CD4-positive, alpha-beta T cell treated with Interleukin-1 beta for 1 hour (primary cell): ENCODE data around the gene NCOA1.
"Not testable (repeated sequence)": the region's sequence is repeated elsewhere in the genome, so short reads cannot be mapped to it uniquely, and the experiment has no call there.

Experiments used
- DNase-seq, 2 donors: peaks; one replicate each; pipeline ENCODE4 v3.0.0-alpha.2; 2020 to 2022

Gene NCOA1

DNA sequence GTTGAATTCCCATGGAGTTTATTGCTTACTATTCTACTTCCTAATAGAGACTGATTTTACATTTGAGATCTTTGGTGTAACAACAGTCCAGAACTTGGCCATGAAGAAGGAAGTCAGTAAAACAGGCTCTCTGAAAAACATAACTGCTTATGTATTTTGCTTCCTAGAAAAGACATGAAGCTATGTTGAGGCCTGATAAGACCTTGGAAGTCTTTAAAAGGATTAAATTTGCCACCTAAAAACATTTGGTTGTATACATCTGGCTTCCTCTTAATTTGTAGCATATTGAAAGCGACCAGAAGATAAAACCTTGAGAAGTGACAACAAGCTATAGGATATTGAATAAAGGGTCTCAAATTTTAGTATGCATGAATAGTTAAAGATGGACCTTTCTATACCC is 265.7 kb downstream of the NCOA1 start:
- DNase-seq = no peak

DNA sequence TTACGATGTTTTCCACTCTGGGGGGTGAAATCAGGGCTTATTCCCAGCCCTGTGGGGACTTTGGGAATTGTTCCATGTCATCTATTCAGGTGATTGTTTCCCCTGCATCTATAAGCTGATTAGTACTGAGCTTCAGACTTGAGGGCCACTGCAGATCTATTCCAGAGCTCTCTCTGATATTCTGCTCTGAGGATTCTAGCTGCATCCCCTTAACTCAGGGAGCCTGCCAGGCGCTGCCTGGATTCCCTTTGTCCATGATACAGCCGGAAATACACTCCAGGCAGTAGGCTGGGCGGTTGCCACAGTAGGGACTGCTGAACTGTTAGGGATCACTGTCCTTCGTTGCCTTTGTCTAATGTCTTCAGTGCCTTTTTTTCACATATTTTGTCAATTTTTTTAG is 270.8 kb downstream of the NCOA1 start:
- DNase-seq = no peak

DNA sequence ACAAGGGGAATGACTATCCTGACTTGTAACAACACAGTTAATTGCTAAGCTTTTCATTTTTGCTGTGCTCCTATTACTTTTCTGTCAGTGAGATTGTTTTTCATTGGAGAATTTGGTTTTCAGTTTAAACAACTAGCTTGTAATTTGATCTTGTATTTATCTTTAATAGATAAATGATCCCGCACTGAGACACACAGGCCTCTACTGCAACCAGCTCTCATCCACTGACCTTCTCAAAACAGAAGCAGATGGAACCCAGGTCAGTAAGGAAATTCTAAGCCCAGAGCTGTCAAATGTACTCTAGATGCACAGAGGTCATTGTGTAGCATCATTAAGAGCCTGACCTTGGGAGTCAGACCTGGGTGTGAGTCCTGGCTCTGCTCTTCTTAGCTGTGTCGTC is 271.5 kb downstream of the NCOA1 start:
- no peak for DNase-seq

DNA sequence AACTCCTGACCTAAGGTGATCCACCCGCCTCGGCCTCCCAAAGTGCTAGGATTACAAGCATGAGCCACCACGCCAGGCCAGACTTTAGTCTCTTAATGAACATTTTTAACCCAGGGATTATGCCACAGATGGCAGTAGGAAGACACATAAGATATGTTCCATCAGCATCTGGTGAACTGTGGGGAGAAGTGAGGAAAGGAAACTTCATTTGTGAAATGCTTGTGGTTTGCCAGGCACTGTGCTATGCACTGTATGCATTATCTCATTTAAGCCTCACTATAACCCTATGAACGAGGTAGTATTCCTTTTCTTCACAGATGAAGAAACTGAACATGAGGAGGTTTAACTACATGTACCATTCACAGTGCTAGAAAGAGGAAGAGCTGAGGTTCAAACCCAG is 272.8 kb downstream of the NCOA1 start:
- DNase-seq = no peak

DNA sequence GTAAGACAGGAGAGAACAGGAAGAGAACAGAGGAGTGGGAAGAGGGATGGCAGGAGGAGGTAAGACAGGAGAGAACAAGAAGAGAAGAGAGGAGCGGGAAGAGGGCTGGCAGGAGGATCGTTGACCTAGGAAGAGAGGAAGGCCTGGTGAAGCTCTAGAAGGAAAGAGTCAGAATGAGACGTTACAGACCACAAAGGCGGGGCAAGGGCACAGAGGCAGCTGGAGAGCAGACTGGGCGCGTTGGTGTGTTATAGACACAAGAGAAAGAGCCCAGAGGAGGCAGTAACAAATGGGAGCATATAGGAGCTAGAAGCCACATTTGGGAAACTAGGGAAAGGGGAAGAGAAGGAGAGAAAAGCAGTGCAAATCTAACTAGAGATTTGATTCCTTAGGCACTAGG is 275.6 kb downstream of the NCOA1 start:
- DNase-seq = no peak

DNA sequence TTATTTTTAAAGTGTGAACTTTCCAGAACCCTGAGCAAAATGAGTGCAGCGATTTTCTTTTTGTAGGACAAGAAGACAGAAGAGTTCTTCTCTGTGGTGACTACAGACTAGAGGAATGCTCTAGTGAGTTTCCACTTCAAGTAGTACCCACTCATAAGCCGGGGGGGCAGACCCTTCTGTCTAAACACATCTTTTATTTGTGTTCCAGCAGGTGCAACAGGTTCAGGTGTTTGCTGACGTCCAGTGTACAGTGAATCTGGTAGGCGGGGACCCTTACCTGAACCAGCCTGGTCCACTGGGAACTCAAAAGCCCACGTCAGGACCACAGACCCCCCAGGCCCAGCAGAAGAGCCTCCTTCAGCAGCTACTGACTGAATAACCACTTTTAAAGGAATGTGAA is 277.0 kb downstream of the NCOA1 start:
- DNase-seq = no peak

DNA sequence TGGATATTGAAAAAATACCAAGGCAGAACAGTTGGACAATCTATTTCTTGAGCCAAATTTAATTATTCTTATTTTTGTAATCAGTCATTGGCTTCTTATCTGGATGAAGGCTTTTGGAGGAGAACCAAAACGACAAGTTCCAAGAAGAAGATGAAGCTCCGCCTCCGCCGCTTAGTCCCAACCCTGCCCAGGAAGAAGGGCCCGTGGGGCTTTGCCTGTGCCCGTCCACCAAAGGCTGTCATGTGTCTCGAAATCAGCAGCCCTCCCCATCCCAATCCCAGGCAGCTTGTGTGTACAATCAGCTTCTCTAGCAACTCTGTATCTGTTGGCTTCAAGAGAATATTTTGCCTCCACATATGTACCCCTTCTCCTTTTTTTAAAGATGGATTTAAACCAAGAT is 277.5 kb downstream of the NCOA1 start:
- no peak for DNase-seq

DNA sequence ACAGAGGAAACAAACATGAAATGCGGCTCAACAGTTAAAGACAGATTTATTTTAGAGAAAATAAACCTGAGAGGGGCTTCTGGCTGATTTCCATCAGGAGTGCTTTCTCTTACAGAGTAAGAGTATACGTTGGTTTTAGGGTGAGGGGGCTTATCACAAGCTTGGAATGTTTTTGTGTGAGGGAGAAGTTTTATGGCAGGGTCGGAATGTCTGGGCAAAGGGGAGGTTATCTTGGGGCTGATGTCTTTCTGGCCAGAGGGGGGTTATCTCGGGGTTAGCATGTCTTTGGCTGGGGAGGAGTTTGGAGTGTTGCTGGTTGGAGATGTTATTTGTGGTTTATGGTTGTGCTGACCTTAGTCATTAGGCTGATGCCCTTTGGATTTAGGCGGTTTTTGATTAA is 280.0 kb downstream of the NCOA1 start:
- DNase-seq = no peak

DNA sequence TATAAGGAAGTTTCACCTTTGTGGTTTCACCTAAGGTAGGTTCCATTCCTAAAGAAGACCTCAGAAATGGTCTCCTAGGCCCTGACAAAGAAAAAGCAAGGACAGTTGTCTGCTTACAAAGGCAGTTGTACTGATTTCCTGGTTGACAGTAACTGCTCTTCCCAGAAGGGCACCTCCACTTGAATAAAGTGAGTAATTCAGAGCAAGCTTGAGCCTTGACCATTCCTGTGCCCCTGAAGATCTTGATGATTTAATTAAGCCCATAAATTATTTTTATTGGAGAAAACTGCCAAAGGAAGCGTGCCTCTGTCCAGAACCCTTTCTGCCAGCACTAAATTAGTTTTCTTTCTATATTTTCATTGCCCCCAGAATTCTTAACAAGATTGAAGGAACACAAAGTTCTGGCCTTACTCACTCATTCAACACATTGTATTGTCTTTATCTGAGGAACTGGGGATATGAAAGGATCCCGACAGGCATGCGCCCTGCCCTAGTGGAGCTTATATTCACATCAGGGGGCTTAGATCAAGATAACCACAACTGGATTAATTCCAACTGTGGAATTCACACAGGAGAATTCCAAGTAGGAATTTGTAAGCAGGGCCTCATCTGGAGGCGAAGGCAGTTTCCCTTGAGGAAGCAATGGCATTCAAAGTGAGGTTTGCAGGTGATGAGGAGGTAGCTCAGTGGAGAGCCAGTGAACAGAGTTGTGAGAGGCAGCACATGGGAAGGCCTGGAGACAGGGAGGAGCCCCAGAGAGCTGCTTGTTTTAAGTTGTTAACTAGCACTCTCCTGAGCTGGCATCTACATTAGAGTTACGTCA is 280.9 kb downstream of the NCOA1 start:
- DNase-seq = no peak

DNA sequence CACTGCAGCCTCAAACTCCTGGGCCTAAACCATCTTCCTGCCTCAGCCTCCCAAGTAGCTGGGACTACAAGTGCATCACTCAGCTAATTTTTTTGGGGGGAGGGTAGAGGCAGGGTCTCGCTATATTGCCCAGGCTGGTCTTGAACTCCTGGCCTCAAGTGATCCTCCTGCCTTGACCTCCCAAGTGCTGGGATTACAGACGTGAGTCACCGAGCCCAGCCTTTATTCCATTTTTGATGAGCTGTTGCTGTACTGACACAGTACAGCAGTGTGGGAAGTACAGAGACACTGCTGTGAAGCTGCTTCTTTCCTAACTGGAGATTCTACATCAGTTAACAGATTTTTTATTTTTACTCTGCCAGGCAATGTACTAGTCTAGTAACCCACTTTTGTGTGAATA is 283.3 kb downstream of the NCOA1 start:
- no peak for DNase-seq

DNA sequence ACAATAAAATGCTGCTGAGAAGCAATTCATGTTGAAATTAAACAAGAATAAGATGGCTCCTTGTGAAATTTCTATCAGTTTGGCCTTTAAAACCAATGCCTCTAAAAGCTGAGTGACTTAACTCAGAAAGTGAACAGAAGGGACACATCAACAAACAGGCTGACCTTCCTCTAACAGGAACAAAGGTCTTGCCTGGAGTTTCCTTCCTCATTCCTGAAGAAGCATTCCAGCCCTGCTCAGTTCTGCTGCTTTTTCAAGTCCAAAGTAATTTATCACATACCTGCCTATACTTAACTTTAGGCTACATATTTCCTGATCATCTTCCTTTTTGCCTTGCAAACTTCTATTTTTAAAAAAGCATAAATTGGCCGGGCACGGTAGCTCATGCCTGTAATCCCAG is 288.1 kb downstream of the NCOA1 start:
- DNase-seq = no peak

DNA sequence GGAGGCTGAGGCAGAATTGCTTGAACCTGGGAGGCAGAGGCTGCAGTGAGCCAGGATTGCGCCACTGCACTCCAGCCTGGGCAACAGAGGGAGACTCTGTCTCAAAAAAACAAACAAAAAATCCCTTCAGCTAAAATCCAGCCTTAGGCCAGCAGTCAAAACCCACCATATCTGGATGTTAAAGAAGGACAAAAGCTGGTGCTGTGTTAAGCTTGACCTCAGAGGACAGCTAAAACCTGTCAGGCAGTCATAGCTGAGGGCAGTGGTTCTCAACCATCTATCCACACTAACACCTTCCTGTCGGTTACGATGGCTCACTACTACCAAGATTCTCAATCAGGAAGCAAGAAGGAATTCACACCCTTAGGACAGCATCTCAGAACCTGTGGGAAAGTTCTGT is 292.6 kb downstream of the NCOA1 start:
- no peak for DNase-seq

DNA sequence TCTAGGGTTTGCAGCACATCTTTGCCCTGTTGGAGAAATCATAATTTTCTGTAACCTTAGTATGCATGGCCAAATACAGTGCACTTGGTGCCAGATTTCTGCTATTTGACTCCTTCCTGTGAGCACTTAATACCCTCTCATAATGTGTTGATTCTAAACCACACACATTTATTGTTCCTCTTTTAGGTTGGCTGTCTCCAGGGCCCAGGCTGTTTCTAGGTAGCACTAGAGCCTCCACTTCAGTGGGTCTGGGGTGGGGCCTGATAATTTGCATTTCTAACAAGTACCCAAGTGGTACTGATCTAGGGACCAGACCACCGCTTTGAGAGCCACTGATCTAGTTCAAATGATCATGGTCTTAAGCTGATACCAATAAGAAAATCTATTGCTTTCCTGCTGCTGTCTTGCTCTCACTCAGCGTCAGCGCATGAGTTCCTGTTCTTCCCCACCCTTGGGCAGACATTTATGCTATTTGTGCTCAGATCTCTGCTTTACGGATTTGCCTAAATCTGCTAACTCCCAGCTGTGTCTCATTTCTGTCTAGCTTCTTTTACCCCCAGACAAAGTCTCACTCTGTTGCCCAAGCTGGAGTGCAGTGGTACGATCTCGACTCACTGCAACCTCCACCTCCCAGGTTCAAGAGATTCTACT is 294.7 kb downstream of the NCOA1 start:
- DNase-seq = peak in 1 of 2 donors; percentile 42

DNA sequence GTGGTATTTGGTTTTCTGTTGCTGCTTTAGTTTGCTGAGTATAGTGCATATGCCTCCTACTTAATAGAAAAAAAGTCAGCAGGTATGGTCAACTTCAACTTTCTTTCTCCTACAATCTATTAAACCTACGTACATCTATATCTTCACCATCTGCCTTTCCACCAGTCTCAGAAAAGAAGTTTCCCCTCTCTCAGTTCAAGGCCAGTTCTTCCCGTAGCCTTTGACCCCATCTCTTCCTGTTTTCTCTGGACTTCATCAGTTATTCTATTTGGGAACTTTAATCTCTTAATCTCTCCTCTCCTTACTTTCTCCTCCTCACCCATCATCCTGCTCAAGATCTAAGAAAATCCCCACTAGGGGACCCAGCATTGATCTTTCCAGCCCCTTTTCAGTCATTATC is 296.5 kb downstream of the NCOA1 start:
- DNase-seq = no peak

DNA sequence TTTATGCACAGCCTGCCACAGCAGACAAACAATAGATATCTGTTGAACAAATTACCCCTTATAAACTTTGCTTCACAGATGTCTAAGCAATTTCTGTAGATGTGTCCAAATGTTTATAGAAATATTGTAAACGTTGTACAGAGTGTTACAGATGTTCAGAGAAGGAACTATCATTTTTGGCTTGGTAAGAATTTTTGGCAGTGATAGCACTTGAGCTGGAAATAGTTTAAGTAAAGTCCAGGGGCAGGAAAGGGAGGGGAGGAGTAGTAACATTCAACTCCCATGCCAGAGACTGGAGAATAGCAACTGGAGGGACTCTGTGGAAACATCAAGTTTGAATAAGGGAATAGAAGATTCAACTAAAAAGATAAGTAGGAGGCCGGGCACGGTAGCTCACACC is 297.8 kb downstream of the NCOA1 start:
- no peak for DNase-seq

DNA sequence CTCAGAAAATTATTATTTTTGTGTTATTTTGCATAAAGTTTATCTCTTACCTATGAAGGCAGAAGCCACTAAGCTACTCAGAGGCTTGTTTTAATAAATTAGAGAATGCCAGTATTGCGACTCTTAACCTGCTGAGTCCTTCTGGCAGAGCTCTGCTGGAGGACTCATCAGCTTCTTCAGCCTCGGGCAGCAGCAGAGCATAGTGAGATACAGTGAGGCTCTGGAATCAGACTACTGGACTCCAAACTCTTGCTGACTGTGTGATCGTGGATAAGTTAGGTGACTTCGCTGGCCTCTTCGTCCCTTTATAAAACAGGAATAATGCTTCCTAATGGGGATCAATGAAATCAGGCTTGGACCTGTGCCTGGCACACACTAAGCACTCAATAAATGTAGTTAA is 300.4 kb downstream of the NCOA1 start:
- no peak for DNase-seq

DNA sequence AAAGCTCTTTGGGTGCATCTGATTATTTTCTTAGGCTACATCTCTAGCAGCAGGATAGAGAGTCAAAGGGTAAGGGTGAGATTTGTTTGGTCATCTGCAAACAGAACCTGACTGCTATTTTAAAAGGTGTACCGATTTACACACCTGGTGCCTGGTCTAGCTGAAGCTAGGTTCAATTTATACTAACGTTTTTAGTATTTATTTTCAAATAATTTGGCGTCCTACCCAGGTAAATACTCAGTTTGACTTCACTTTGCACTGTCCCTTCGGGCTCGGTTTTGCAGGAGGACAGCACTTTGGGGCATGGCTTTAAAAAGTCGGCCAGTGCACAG is 301.5 kb downstream of the NCOA1 start:
- DNase-seq = no peak

DNA sequence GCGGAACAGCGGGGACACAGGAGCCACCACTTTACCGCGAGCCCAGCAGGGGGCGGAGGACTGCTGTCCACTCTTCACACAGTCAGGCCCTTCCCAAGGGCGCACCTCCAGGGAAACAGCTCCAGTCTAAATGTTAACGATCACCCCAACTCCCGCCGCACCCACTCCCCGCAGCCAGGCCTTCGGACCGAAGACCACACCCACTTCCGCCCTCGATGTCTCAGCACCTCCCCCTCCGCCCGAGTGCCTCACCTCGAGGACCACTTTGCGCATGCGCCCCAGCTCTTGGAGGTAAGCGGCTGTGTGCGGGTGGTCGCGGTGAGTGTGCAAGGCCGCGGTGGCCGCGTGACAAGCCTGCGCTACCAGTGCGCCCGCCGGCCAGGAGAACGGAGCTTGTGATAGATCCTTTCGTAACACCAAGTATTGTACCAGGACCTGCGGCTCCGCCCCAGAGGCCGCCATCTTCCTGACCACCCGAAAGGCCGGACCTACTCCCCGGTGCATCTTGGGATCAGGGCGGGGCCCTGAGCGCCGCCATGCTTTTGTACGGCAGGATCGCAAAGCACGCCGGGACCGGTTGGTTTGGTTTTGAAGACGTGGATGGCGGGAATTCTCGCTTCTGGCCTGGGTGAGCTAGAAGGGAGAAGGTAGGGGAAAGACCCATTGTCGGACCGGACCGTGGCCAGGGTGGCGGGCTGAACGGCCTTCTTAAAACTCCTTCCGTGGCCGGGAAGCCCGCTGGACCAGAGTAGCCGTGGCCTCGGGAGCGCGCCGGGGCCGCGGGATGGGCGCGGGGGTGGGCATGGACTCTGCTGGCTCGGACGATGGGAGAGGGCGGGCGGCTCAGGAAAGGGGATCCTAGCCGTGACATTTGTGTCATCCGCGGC is 302.1 kb downstream of the NCOA1 start, which contains the start of the genes CENPO and PTRHD1:
Gene CENPO, plus strand, starts transcription at position 552 of the 887 bp plus-strand sequence. CDS start 495 bp downstream, outside the sequence.
Gene PTRHD1, minus strand, starts transcription at position 518 of the 887 bp plus-strand sequence. Its CDS starts 14 bp downstream, at position 504.
- DNase-seq = peak; percentile 94 to 96

DNA sequence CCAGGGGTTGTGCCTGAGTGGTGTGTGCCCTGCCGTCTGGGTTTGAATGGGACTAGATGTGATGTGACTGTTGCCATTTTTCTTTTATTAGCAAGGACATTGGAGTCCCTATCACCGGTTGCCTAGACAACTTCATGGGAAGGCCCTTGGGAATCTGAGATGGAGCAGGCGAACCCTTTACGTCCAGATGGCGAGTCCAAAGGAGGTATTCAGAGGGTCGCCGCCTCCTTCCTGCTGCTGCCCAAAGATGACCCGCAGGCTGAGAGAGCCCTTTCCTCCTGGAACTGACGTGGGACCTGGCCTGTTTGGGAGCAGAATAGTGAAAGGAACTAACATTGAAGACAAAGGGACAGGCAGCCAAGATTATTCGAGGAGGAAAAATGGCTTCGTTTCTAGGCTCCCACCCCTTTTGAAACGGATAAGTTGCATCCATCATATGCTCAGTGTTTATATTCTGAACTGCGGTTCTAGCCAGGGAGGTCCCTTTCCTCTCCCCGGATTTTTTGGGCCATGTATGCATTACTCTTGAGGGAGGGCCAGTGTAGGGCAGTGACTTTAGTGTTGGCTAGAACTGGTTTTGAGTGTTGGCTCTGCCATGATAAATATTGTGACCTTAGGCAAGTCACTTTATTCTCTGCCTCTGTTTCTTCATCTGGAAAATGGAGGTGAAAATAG is 302.8 kb downstream of the NCOA1 start:
- DNase-seq = no peak

DNA sequence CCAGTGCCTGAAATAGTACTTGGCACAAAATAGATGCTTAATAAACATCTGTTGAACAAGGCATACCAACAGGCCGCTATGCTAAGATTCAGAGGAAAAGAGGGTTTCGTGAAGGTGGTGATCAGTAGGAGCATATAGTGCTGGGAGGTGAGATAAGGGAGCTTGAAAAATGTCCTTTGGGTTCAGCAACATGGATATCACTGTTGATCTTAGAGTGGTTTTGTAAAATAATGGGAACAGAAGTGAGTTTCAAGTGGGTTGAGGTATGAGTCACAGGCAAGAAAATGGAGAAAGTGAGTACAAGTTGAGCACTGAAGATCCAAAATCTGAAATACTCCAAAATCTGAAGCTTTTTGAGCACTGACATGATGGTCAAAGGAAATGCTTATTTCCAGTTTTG is 306.6 kb downstream of the NCOA1 start:
- no peak for DNase-seq

DNA sequence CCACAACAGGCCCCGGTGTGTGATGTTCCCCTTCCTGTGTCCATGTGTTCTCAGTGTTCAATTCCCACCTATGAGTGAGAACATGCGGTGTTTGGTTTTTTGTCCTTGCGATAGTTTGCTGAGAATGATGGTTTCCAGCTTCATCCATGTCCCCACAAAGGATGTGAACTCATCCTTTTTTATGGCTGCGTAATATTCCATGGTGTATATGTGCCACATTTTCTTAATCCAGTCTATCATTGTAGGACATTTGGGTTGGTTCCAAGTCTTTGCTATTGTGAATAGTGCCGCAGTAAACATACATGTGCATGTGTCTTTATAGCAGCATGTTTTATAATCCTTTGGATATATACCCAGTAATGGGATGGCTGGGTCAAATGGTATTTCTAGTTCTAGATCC is 309.4 kb downstream of the NCOA1 start:
- not testable (repeated sequence) for DNase-seq

DNA sequence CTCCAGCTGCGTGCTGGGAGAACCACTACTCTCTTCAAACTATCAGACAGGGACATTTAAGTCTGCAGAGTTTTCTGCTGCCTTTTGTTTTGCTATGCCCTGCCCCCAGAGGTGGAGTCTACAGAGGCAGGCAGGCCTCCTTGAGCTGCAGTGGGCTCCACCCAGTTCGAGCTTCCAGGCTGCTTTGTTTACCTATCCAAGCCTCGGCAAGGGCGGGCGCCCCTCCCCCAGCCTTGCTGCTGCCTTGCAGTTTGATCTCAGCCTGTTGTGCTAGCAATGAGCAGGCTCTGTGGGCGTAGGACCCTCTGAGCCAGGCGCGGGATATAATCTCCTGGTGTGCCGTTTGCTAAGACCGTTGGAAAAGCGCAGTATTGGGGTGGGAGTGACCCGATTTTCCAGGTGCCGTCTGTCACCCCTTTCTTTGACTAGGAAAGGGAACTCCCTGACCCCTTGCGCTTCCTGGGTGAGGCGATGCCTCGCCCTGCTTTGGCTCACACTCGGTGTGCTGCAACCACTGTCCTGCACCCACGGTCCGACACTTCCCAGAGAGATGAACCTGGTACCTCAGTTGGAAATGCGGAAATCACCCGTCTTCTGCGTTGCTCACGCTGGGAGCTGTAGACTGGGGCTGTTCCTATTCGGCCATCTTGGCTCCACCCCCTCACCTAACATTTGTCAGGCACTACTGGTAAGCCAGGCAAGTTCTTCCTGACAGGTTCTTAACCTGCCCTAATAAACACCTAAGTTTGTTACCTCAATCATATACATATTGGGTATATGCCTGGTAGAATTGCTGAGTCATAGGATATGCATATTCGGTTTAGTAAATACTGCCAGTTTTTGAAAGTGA is 315.0 kb downstream of the NCOA1 start:
- DNase-seq = not testable (repeated sequence)
